Smooth muscle cell of the umbilical artery (primary cell): Measurements from ENCODE around the gene COLQ. TPM values are rescaled to one million over a fixed set of nuclear protein-coding genes. Genes with fewer than 3 reads are reported as not detected.

Experiments used
- total RNA-seq: library from RNA; depleted of rRNA; stranded (reverse); fragments of >200 nt; gene quantifications from 2 replicates; pipeline ENCODE4 v1.2.3, GENCODE V29; 2014

Gene COLQ
- 0.23 and 0.30 TPM in 2 replicates for total RNA-seq

GRCh38 chr3:15521573-15521965 lies at the start of gene COLQ:
TSS of gene COLQ (minus strand) at chr3:15521706. CDS start at chr3:15521625, 81 bp downstream.

GRCh38 chr3:15427182-15427880 lies 94.2 kb downstream of the COLQ start, which contains the start of the genes EAF1 and METTL6:
TSS of gene EAF1 (plus strand) at chr3:15427598. CDS start at chr3:15427780, 182 bp downstream.
TSS of gene METTL6 (minus strand) at chr3:15427544. CDS start at chr3:15426511, 1,033 bp downstream.

Other genes starting within 250 kb of the COLQ start
- gene SH3BP5, start 189.1 kb downstream of the COLQ start, total RNA-seq = 15.7 and 18.5 TPM in 2 replicates
- gene METTL6, start 94.2 kb downstream of the COLQ start, total RNA-seq = 27.1 and 34.7 TPM in 2 replicates
- gene EAF1, start 94.1 kb downstream of the COLQ start, total RNA-seq = 25.4 and 26.1 TPM in 2 replicates
- 14.6 and 21.1 TPM in 2 replicates for gene HACL1, start 79.9 kb upstream of the COLQ start, total RNA-seq
- gene BTD, start 80.0 kb upstream of the COLQ start, total RNA-seq = 28.3 and 57.0 TPM in 2 replicates